Smooth muscle cell (in vitro differentiated cells): Measurements from ENCODE around the gene GALNT14. TPM values are rescaled to one million over a fixed set of nuclear protein-coding genes. Genes with fewer than 3 reads are reported as not detected.

ENCODE experiments used
- DNase-seq: peaks from one replicate; lab custom pipeline; 2025; ENCODE audit not compliant: unreplicated experiment; lab: John Stamatoyannopoulos, UW
- H2AFZ ChIP-seq: fragments of 200-600 bp; sonication (generic); 2 replicates; pipeline ENCODE4 v1.6.0; 2016; ENCODE audit warnings: antibody characterized with exemption, low read depth, mild to moderate bottlenecking
- H3F3A ChIP-seq: fragments of 200-600 bp; sonication (generic); 2 replicates; pipeline ENCODE4 v1.6.0; 2017; ENCODE audit warnings: antibody characterized with exemption, low read depth
- H3K27ac ChIP-seq: fragments of 200-600 bp; sonication (generic); 2 replicates; pipeline ENCODE4 v1.5.1; 2016; ENCODE audit warnings: low read depth, mild to moderate bottlenecking
- H3K27me3 ChIP-seq: fragments of 200-600 bp; sonication (generic); 2 replicates; pipeline ENCODE4 v1.6.1; 2016; ENCODE audit warnings: low read depth, mild to moderate bottlenecking
- H3K36me3 ChIP-seq: fragments of 200-600 bp; sonication (generic); 2 replicates; pipeline ENCODE4 v1.5.1; 2016; ENCODE audit warnings: low read depth
- H3K4me1 ChIP-seq: fragments of 200-600 bp; sonication (generic); 2 replicates; pipeline ENCODE4 v1.5.1; 2016; ENCODE audit warnings: low read depth
- H3K4me2 ChIP-seq: fragments of 200-600 bp; sonication (generic); 2 replicates; pipeline ENCODE4 v1.6.0; 2016; ENCODE audit warnings: mild to moderate bottlenecking
- H3K4me3 ChIP-seq: fragments of 200-600 bp; sonication (generic); 2 replicates; pipeline ENCODE4 v1.5.1; 2016; ENCODE audit warnings: mild to moderate bottlenecking
- H3K79me2 ChIP-seq: fragments of 200-600 bp; sonication (generic); 2 replicates; pipeline ENCODE4 v1.6.0; 2016; ENCODE audit warnings: low read depth, mild to moderate bottlenecking
- H3K9ac ChIP-seq: fragments of 200-600 bp; sonication (generic); 2 replicates; pipeline ENCODE4 v1.6.0; 2016; ENCODE audit warnings: low read depth
- H3K9me3 ChIP-seq: fragments of 200-600 bp; sonication (generic); replicated peaks from 2 replicates; pipeline ENCODE4 v1.5.1; 2016; ENCODE audit warnings: low read depth
- H4K20me1 ChIP-seq: fragments of 200-600 bp; sonication (generic); 2 replicates; pipeline ENCODE4 v1.6.0; 2016; ENCODE audit warnings: low read depth
- CTCF ChIP-seq: fragments of 200-600 bp; sonication (generic); IDR thresholded peaks from 2 replicates; pipeline ENCODE4 v1.5.1; 2017; ENCODE audit warnings: borderline replicate concordance, mild to moderate bottlenecking, antibody characterized with exemption; ENCODE audit not compliant: insufficient read depth, poor library complexity, severe bottlenecking
- WGBS: methylation state at CpG from one replicate; pipeline ENCODE4 v1.1.7; 2016; ENCODE audit warnings: low lambda C conversion rate; 5-methylcytosine and 5-hydroxymethylcytosine counted together
- polyA plus RNA-seq: library from polyadenylated mRNA; unstranded; fragments of >200 nt; fragmentation: Nextera tagmentation; extraction: Ambion mirVana; gene quantifications from 2 replicates; pipeline ENCODE4 v1.2.1, GENCODE V29; 2016
- total RNA-seq: library from RNA; depleted of rRNA; stranded (reverse); fragments of >200 nt; gene quantifications from 2 replicates; pipeline ENCODE4 v1.2.3, GENCODE V29; 2014

The GALNT14 gene
- total and polyA plus RNA-seq, 2 experiments from 2014 or later = 0.63 to 1.0 TPM

- H3K27me3 ChIP-seq = peaks cover 6% of the 10 kb centered on the region
- WGBS = 70% methylated on average over 2 of the region's 2 CpGs
These were observed 40.2 kb downstream of the GALNT14 start for GRCh38 chr2:31097962-31098613.

GRCh38 chr2:31090188-31090587, 48.1 kb downstream of the GALNT14 start:
- no peak for TF ChIP-seq CTCF
- H4K20me1 ChIP-seq = no peaks in the 10 kb centered on the region
- H3K27ac ChIP-seq = no peak overlapping the region

More at GRCh38 chr2:31097962-31098613, 40.2 kb downstream of the GALNT14 start:
- no peak overlapping the region for H2AFZ ChIP-seq
- no peak for DNase-seq
- H3K27ac ChIP-seq = no peak overlapping the region
- no peaks in the 10 kb centered on the region for H3K36me3 ChIP-seq
- no peaks in the 10 kb centered on the region for H4K20me1 ChIP-seq
- no peaks in the 10 kb centered on the region for H3K79me2 ChIP-seq
- no peaks in the 10 kb centered on the region for H3K9me3 ChIP-seq
- no peaks in the 10 kb centered on the region for H3K4me1 ChIP-seq
- no peak overlapping the region for H3K4me3 ChIP-seq
- no peak overlapping the region for H3K4me2 ChIP-seq
- H3K9ac ChIP-seq = no peak overlapping the region
- TF ChIP-seq CTCF = no peak
- no peaks in the 10 kb centered on the region for H3F3A ChIP-seq

GRCh38 chr2:31089645-31090044, 48.6 kb downstream of the GALNT14 start:
- Histone ChIP-seq H3K4me3 (no peak overlapping the region), H3K27ac (no peak overlapping the region), H4K20me1 (no peaks in the 10 kb centered on the region), H3K4me2 (no peak overlapping the region), H3K4me1 (no peaks in the 10 kb centered on the region), H3F3A (no peaks in the 10 kb centered on the region), H3K27me3 (no peaks in the 10 kb centered on the region), H3K79me2 (no peaks in the 10 kb centered on the region), H3K36me3 (no peaks in the 10 kb centered on the region), H3K9ac (no peak overlapping the region), H2AFZ (no peak overlapping the region), H3K9me3 (no peaks in the 10 kb centered on the region)
- TF ChIP-seq CTCF = no peak
- no peak for DNase-seq
- 93% methylated on average over 2 of the region's 2 CpGs for WGBS

More at GRCh38 chr2:31090188-31090587, 48.1 kb downstream of the GALNT14 start:
- no peak for DNase-seq
- no peaks in the 10 kb centered on the region for H3K36me3 ChIP-seq
- H3K4me1 ChIP-seq = no peaks in the 10 kb centered on the region
- no peak overlapping the region for H2AFZ ChIP-seq
- H3K79me2 ChIP-seq = no peaks in the 10 kb centered on the region
- no peak overlapping the region for H3K4me2 ChIP-seq
- H3K9ac ChIP-seq = no peak overlapping the region
- H3K4me3 ChIP-seq = no peak overlapping the region
- no peaks in the 10 kb centered on the region for H3F3A ChIP-seq
- 91% methylated on average over 7 of the region's 7 CpGs for WGBS
- H3K27me3 ChIP-seq = no peaks in the 10 kb centered on the region
- no peaks in the 10 kb centered on the region for H3K9me3 ChIP-seq
